Endometrial microvascular endothelial cells (primary cell): Measurements from ENCODE around the gene TCEANC2. TPM values are rescaled to one million over a fixed set of nuclear protein-coding genes. Genes with fewer than 3 reads are reported as not detected.

Source experiments
- in situ Hi-C: cut with HindIII; loops from 2 replicates; pipeline ENCODE4 v1.10.0; 2017; ENCODE audit warnings: low sequenced_read_pairs, low pct_unique_long_range_greater_than_20kb; ENCODE audit errors: inconsistent ontology term
- total RNA-seq: library from RNA; depleted of rRNA; stranded (reverse); fragments of >200 nt; gene quantifications from one replicate; pipeline ENCODE4 v1.2.3, GENCODE V29; 2015; ENCODE audit errors: inconsistent ontology term

The TCEANC2 gene
- total RNA-seq, 1 donor from 2014 or later, result 4.5 TPM

GRCh38 chr1:54105736-54106269 lies 52.4 kb downstream of the TCEANC2 start:
- in situ Hi-C loops, result no loop called here

- in situ Hi-C loops, result no loop called here
Observed at GRCh38 chr1:54107131-54107530, 53.7 kb downstream of the TCEANC2 start.

GRCh38 chr1:54108156-54108555 lies 54.7 kb downstream of the TCEANC2 start:
- in situ Hi-C loops, result no loop called here

- in situ Hi-C loops, result no loop called here
Observed at GRCh38 chr1:54109129-54110090, 56.0 kb downstream of the TCEANC2 start.

- in situ Hi-C loops, result no loop called here
Observed at GRCh38 chr1:54110996-54111395, 57.6 kb downstream of the TCEANC2 start.

- in situ Hi-C loops, result no loop called here
Observed at GRCh38 chr1:54111624-54112023, 58.2 kb downstream of the TCEANC2 start.

- in situ Hi-C loops, result no loop called here
Observed at GRCh38 chr1:54112027-54112426, 58.6 kb downstream of the TCEANC2 start.

GRCh38 chr1:54112705-54113368 lies 59.4 kb downstream of the TCEANC2 start:
- in situ Hi-C loops, result no loop called here

GRCh38 chr1:54114001-54114400 lies 60.6 kb downstream of the TCEANC2 start:
- in situ Hi-C loops, result no loop called here

GRCh38 chr1:54114955-54115354 lies 61.5 kb downstream of the TCEANC2 start:
- in situ Hi-C loops, result no loop called here

- in situ Hi-C loops, result no loop called here
Observed at GRCh38 chr1:54115520-54115919, 62.1 kb downstream of the TCEANC2 start.

- in situ Hi-C loops, result no loop called here
Observed at GRCh38 chr1:54117815-54118563, 64.6 kb downstream of the TCEANC2 start.

- in situ Hi-C loops, result no loop called here
Observed at GRCh38 chr1:54118704-54119103, 65.3 kb downstream of the TCEANC2 start.

- in situ Hi-C loops, result no loop called here
Observed at GRCh38 chr1:54120018-54120697, 66.8 kb downstream of the TCEANC2 start.

- in situ Hi-C loops, result no loop called here
Observed at GRCh38 chr1:54120698-54121481, 67.5 kb downstream of the TCEANC2 start.

- in situ Hi-C loops, result no loop called here
Observed at GRCh38 chr1:54121482-54122134, 68.2 kb downstream of the TCEANC2 start.

GRCh38 chr1:54122135-54122751 lies 68.8 kb downstream of the TCEANC2 start:
- in situ Hi-C loops, result no loop called here
